NK-92 treated with Interleukin-12 subunit alpha and Interleukin-12 subunit beta, amount 100 ng/mL, for 24 hours (cell line): ENCODE results near the gene SPATA13.

Experiments
- DNase-seq: peaks from one replicate; lab custom pipeline; 2025; lab: John Stamatoyannopoulos, UW

Gene SPATA13

DNA sequence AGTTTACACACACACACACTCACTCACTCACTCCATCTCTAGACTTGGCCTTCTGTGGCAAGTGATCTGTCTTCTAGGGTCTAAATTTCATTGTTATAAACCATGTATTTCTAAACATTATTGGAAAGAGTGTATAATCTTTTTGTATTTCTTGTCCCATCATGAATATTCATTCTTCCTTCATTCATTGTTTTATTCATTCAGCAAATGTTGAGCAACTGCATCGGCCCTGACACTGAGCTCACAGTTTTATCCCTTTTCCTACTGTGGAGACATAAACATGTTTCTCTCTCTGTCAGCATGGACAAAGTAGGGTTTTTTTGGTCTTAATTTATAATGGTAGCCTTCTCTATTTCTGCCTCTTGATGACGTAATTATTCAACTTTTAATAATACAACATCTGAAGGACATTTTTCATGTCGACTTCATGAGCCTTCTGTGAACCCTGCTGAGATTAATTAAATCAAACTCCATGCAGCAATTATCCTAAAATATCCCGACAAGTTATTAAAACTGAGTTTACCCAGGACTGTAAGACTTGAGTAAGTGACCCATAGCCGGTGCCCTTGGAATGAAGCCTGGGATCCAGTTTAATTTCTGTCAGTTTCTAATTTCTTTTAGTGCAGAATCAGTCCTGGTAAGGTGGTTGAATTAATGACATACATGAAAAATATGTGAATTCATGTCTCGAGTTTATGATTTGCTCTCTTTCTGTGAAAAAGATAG lies 7.3 kb downstream of the SPATA13 start:
- no peak for DNase-seq

DNA sequence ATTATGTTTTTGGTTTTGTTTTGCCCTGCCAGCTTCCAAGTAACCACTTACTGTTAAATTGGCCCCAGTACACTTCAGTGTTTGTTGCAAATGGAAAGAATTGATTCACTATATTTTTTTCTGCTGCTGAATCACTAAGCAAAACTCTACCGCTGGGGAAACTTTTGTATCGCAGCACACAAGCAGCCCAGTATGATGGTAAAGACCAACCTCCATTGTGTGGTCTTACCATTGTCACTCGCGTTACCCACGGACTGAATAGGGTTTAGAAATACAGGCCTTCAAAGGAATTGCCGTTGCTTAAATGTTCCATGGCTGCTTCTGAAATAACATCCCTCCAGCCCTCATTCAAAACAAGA lies 7.9 kb downstream of the SPATA13 start:
- DNase-seq, result peak; percentile 25

DNA sequence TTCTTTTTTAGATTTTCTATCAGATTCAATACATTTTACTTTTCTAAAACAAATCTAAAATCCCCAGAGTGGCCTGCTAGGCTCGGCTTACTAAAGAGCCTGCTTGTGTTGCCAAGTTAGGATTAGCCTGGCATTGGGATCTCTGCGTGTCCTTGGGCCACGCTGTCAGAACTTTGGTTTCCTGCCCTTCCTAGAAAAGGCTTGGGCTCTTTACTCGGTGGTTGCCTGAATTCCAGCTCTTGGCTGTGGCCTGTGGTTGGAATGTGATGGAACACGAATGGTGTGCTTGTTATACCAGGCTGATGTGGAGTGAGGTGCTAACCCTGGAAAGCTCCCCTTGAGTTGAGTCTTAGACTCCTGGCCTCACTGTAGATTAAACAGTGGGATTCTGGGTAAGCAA lies 8.5 kb downstream of the SPATA13 start:
- DNase-seq, result no peak

DNA sequence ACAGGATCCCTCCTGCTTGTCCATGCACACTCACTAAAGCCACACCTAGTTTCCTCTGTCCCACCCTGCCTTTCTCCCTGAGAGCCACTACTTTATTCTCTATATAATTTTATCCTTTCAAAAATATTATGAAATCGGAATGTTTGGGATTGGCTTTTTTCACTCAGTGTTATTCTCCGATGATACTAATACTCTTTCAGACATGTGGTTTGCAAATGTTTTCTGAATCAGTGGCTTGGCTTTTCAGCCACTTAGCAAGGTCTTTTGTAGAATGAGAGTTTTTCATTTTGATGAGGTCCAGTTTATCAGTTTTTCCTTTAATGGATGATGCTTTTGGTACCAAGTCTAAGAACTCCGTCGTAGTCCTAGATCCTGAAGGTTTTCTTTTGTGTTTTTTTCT lies 11.6 kb downstream of the SPATA13 start:
- no peak for DNase-seq

DNA sequence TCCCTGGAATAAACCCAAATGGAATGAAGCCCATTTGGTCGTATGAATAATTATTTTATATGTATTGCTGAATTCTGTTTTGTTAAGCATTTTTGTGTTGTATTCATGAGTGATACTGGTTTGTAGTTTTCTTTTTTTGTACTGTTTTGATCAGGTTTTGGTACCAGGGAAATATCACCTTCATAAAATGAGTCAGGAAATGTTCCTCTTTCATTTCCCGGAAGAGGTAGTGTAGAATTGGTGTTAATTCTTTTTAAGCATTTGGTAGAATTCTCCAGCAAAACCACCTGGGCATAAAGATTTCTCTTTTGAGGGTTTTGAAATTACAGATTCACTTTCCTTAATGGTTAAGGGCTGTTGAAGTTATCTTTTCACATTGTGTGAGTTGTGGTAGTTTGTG lies 13.3 kb downstream of the SPATA13 start:
- no peak for DNase-seq

DNA sequence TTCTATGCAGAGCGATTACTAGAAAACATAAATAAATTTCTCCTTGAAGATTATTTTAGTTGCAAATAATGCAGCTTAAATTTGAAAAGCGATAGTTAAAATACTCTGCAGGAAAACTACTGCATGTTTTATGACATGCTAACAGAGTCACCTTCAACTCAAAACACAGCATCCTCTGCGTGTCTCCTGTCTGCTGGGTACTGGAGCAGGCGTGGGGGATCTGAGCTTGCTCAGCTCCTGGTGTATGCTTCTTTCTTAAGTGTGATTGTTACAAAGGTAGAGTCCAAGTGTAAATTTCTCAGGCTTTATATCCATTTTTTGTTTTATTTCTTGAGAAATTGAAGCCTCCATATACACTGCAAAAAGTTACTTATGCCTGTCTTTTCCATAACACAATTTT lies 15.3 kb downstream of the SPATA13 start:
- no peak for DNase-seq

DNA sequence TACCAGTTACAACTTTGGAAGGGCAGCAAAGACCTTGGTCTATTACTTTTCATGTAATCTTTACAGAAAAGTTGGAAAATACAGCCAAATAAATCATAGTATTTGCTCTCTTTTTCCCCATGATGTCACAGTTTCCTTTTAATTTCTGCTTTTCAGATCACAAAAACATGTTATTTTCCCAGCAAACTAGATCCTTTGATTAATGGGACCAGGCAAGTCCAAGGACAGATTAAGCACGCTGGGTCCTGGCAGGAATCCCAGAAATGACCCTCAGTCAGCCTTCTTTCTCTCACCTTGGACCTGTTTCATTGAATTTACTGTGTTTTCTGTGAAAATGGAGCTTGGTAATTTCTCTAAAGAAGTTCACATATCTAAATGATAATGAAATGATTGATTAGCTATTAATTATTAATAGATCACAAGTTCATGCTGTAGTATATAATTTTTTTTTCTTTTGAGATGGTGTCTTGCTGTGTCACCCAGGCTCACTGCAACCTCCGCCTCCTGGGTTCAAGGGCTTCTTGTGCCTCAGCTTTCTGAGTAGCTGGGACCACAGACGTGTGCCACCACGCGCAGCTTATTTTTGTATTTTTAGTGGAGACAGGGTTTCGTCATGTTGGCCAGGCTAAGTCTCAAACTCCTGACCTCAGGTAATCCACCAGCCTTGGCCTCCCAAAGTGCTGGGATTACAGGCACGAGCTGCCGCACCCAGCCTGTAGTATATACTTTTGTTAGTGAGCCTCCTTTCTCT lies 16.0 kb downstream of the SPATA13 start:
- DNase-seq, result no peak

DNA sequence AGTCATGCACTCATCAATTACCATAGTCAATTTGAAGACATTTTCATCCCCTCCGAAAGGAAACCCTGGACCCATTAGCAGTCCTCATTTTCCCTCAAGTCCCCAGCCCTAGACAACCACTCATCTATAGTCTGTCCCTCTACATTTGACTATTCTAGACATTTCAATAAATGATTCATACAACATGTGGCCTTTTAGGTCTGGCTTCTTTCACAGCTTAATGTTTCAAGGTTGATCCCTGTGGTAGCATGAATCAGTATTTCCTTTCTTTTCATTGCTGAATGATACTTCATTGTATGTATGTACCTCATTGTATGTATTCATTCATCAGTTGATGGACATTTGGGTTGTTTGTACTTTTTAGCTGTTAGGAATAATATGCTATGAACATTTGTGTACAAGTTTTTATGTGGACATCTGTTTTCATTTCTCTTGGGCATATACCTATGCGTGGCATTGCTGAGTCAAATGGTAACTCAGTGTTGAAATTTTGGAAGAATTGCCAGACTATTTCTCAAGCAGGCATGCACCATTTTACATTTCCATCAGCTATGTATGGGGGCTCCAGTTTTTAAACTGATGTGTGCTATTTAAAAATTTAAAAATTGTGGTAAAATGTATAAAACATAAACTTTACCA lies 18.4 kb downstream of the SPATA13 start:
- DNase-seq, result no peak

DNA sequence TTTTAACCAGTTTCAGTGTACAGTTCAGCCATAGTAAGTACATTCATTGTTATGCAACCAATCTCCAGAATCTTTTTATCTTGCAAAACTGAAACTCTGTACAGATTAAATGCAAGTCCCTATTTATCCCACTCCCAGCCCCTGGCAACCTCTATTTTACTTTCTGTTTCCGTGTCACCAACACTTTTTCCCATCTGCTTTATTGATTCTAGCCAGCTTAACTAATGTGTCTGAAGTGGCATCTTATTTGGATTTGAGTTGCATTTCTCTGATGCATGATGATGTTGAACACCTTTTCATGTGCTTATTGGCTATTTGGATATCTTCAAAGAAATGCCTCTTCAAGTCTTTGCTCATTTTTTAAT lies 18.9 kb downstream of the SPATA13 start:
- DNase-seq, result no peak

DNA sequence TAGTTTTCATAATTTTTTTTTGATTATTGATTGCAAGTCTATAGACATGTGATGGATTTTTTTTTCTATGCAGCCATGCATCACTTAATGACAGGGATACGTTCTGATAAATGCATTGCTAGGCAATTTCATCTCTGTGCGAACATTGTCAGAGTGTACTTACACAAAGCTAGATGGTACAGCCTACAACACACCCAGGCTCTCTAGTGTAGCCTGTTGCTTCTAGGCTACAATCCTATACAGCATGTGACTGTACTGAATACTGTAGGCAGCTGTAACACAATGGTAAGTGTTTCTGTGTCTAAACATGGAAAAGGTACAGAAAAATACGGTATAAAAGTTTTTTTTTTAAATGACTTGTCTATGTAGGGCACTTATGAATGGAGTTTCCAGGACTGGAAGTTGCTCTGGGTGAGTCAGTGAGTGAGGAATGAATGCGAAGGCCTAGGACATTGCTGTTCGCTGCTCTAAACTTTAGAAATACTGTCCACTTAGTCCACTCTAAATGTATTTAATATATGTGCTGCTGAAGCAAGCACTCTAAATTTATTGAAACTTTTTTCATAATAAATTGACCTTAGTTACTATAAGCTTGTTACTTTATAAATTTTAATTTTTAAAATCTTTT lies 20.3 kb downstream of the SPATA13 start:
- no peak for DNase-seq

DNA sequence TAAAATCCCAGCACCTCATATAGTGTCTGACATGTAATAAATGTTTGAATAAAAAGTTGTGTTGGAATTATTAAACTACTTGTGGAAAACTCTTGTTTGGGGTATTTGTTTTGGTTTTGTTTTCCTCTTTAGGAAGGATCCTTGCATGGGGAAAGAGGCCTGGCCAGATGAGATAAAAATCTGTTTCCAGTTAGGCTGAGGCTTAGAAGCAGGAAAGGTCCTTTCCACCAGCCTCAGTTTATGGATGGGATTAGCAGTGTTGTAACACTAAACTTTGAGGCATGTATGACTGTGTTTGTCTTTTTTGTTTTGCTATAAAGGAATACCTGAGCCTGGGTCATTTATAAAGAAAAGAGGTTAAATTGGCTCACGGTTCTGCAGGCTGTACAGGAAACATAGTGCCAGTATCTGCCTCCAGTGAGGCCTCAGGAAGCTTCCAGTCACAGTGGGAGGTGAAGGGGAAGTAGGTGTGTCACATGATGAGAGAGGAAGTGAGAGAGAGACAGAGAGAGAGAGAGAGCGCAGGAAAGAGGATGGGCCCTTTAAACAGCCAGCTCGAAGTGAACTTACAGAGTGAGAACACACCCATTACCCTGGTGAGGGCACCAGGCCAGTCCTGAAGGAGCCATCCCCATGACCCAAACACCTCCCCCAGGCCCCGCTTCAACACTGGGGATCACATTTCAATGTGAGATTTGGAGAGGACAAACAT lies 21.6 kb downstream of the SPATA13 start:
- no peak for DNase-seq

DNA sequence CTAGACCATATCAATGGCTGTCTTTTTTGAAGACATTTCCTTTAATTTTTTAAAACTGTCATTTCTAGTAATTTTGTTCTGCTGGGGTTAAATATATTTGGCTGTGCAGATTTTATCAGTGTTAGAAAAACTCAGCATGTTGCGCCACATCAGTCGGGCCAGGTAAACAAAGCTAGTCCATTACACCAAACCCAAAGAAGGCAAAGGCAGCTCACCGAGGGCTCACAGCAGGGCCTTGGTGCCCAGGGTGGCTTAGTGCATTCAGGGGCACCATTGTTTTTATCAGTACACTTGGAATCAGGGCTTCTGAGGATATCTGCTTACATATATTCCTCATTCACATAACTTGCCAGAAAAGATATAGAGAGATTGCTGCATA lies 22.2 kb downstream of the SPATA13 start:
- no peak for DNase-seq

DNA sequence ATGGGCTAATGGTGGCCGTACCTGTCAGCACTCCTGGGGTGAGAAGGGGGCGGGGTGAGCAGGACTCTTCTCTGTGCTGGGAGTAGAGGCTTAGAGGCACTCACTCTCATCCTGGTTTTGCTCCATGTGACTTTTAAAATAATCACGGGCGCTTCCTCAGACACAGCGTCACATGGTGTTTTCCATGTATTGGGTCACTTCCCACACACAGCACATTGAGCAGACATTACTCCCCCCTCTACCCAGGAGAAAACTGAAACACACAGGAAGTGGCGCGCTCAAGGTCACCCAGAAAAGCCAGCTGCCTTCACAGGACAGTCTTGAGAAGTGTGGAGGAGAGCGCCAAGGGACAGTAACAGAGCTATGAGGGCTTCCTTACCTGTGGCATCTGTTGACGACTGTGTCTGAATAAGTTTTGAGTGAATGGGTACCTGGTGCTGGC lies 23.2 kb downstream of the SPATA13 start:
- DNase-seq, result no peak

DNA sequence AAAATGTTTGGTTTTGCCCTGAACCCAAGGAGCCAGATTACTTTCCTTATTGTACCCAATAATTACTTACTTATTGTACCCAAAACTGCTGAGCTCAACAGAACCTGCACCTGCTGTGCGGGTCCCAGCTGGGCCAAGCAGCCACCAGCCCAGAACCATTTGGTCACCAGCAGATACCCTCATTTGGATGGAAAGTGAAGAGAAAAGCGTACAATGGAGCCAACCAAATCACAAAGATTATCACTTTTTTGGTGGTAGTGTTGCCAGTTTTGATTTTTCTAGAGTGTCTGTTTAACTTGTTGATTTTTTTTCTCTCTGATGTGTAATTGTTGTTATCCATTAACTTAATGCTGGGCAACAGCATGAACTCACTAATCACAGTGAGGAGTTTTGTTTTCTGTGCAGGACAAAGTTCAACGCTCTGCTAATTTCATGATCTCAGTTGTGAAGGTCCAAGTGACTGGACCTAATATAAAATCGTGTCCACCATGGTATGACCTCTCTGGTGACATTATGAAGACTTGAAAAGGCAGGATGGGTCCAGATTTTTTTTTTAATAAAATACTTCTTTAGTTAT lies 23.8 kb downstream of the SPATA13 start:
- DNase-seq, result no peak

DNA sequence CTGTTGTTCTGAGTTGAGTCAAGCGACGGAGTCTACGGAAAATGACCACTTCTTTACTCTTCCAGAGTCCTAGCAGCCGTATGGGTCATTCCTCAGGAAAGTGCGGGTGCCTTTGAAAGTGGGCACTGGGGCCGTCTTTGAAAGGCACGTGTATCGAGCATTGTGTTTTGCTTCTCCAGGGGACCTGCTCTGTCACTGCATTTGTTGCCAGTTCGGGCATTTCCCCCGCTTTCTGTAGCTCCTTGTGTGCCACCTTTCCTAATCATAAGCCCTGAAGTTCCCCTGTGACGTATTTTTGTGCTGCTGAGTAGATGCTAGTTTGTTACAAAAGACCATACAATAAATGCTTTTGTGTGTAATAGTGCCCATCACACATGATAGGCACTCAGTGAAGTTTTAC lies 24.4 kb downstream of the SPATA13 start:
- no peak for DNase-seq

DNA sequence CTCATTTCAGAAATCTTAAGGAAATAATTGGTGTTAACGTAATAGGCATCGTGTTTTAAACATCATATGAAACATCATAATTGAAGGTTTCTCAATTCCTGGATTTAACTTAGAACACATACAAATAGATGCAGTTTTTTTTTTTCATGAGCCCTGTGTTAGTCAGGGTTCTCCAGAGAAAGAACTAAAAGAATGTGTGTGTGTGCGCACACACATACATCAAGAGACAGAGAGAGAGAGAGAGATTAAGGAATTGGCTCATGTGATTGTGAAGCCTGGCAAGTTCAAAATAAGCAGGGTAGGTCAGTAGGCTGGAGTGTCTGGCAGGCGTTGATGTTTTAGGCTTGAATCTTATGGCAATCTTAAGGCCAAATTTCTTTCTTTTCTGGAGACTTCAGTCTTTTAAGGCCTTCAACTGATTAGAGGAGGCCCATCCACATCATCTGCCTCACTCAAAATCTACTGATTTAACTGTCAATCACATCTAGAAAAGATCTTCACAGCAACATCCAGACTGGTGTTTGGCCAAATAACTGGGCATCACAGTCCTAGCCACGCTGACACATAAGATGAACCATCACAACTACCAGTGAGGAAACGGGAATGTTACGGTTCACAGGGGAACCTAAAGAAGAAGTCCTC lies 25.2 kb downstream of the SPATA13 start:
- no peak for DNase-seq

DNA sequence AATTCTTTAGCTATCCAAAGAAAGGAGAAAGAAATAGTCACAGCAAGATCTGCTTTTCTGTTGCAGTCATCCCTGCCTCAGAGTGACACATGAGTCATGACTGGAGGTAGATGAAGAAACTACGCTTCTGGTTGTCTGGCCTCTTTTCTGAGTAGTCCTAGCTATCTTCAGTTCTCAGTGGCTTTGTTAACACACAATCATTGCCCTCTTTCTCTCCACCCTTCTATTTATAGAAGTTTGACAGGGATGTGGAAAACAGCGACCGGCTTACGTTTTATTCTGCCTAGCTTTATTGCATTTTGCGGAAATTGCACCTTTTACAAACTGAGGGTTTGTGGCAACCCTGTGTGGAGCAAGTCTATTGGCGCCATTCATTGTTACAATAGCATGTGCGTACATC lies 26.7 kb downstream of the SPATA13 start:
- no peak for DNase-seq

DNA sequence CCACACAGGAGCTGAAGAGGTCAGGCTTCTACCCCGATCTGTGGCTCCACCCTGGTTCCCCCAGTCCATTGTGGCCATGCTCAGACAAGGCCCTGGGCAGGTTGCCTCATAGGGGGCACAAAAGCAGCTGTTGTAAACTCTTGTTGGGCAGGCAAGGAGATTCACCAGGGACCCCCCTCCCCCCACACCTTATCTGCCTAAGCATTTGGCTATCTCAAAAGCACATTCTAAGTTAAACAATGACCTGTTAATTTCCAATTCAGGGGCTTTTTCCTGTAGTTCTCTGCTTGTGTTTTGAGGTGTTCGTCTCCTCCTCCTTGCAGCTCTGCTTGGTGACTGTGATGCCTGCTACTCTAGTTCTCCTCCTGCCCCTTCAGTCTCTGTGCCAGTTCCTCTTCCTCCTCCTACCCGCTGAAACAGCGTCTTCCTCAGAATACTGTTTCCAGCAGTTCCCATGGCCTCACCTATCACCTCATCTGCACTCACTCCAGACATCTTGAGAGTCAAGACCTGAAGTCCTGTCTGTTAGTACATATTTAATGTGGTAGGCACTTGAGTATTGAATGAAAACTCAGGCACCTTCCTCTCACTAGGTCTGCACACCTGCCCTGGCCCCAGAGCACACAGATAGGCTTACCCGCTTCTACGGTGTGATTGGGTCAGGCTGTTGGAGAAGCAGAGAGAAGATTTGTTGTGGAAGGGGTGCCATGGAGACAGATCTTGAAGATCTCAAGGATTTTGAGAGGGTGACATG lies 31.7 kb downstream of the SPATA13 start:
- no peak for DNase-seq

DNA sequence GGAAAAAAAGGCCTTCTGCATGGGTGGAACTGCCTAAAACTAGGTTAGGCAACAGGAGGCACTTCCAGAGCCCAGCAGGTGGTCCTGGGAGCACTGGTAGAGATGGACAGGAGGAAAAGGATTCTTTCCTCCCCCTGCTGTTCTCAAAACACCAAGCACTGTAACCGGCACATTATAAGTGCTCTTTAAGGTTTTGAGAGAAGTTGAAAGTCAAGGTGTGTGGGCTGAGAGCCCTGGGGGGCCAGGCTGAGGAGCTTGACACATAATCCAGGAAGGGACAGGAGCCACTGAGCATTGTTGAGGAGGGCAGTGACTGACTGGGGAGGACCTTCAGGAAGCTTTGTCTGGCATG lies 32.3 kb downstream of the SPATA13 start:
- no peak for DNase-seq

DNA sequence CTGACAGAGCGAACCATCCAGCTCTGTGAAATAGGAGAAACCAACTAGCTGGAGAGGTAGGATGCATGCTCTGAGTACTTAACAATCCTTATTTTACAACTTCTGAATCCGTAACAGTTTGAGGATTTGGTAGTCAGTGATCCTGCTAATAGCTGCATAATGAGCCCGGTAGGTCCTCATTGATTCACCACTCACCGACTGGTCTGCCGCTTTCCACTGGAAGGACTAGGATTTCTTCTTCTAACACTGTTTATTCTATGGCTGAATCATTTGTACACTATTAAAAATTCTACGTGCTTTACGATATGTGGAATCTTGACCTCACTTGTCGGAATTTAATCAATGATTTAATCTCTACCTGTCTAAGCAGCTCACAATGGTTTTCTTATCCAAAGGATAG lies 33.9 kb downstream of the SPATA13 start:
- no peak for DNase-seq

DNA sequence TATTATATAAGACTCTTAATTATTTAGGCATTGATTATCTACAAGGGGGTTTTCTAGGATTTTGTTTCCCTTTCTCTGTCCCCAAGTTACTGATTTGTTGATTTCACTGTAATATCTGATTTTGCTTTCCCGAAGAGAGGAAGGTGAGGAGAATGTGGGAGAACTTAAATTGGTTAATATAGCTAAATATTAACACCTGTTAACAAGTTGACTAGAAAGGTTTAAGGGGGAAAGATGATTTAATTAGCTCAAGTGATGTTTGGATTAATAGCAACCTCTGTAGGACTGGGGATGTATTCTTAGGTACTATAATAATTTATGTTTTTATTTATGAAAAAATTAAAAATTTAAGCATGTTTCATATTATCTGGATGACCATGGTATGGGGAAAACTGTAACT lies 35.1 kb downstream of the SPATA13 start:
- no peak for DNase-seq
